HCT116 (cell line): Measurements from ENCODE around the gene RAD23A. TPM values are rescaled to one million over a fixed set of nuclear protein-coding genes. Genes with fewer than 3 reads are reported as not detected.

Experiments used
- ATAC-seq: fragments of 200-7000 bp; cut with Tn5 transposase; 2 replicates; pipeline ENCODE4 v1.9.1; 2020; ENCODE audit warnings: mild to moderate bottlenecking, moderate library complexity
- BruUV-seq: library from RNA; stranded (reverse); fragments of 400-500 nt; replicated peaks from 2 replicates; lab custom pipeline; 2021; lab: Mats Ljungman, UMichigan
- CTCF ChIA-PET: fragments of 300-600 bp; sonication (Branson Sonifier 250); formaldehyde crosslinking; loops from one replicate; lab custom pipeline; 2021; ENCODE audit warnings: antibody characterized with exemption; lab: Charles Lee
- POLR2A ChIA-PET: fragments of 300-600, 350-600 bp; sonication (Branson Sonifier 250); formaldehyde crosslinking; loops from one replicate; lab custom pipeline; 2021; ENCODE audit warnings: antibody characterized with exemption; lab: Charles Lee
- RAD21 ChIA-PET, 2 experiments: fragments of 300-600 bp; sonication (Branson Sonifier 250); formaldehyde crosslinking; loops; one replicate each; lab custom pipeline; 2023; ENCODE audit warnings: low total read pairs in 2 of 2; ENCODE audit not compliant: uncharacterized antibody in 2 of 2, unreplicated experiment in 2 of 2, low non-redundant PET in 1 of 2; lab: Charles Lee
- DNase-seq: peaks from one replicate; pipeline ENCODE4 v3.0.0-alpha.2; 2010; ENCODE audit warnings: low read depth, low spot score
- H2AFZ ChIP-seq: fragments of 200-600 bp; shearing (Covaris generic), sonication (generic); 2 replicates; pipeline ENCODE4 v1.6.1; 2017; ENCODE audit warnings: low read depth, mixed run types, mixed read lengths, antibody characterized with exemption, low read length; ENCODE audit not compliant: poor library complexity, severe bottlenecking
- H3K27ac ChIP-seq: 2 replicates; pipeline ENCODE4 v1.5.1; 2012; ENCODE audit warnings: low read depth, low read length
- H3K27me3 ChIP-seq: fragments of 200-600 bp; sonication (generic); 2 replicates; pipeline ENCODE4 v1.6.1; 2016; ENCODE audit warnings: mixed run types, low read length, mixed read lengths; ENCODE audit not compliant: insufficient read depth
- H3K36me3 ChIP-seq, 2 experiments: fragments of 200-500 bp in 1 of 2; fragments of 200-600 bp in 1 of 2; sonication (Bioruptor generic) in 1 of 2; sonication (generic) in 1 of 2; 2 replicates each; pipeline versions ENCODE4 v1.5.1 to v1.6.1; 2014 to 2016; ENCODE audit warnings: low read length in 2 of 2, inconsistent platforms in 1 of 2, mixed read lengths in 1 of 2, mixed run types in 1 of 2; ENCODE audit not compliant: insufficient read depth in 2 of 2, control insufficient read depth in 1 of 2
- H3K4me1 ChIP-seq, 2 experiments: fragments of 200-600 bp in 1 of 2; sonication (generic) in 1 of 2; 2 replicates each; pipeline versions ENCODE4 v1.5.1 to v1.6.1; 2012 to 2017; ENCODE audit warnings: low read length in 2 of 2, inconsistent platforms in 1 of 2, mild to moderate bottlenecking in 1 of 2, mixed read lengths in 1 of 2, mixed run types in 1 of 2, moderate library complexity in 1 of 2; ENCODE audit not compliant: insufficient read depth in 2 of 2, control insufficient read depth in 1 of 2
- H3K4me2 ChIP-seq: fragments of 200-600 bp; sonication (generic); 2 replicates; pipeline ENCODE4 v1.6.1; 2017; ENCODE audit warnings: mixed run types, low read length, mixed read lengths
- H3K4me3 ChIP-seq, 2 experiments: fragments of 200-600 bp in 1 of 2; sonication (generic) in 1 of 2; replicated peaks in 1 of 2; 2 replicates each; pipeline ENCODE4 v1.5.1; 2011 to 2016; ENCODE audit warnings: low read length in 2 of 2, control low read depth in 1 of 2, low read depth in 1 of 2, mild to moderate bottlenecking in 1 of 2, mixed read lengths in 1 of 2, mixed run types in 1 of 2
- H3K79me2 ChIP-seq: fragments of 200-600 bp; sonication (generic); 2 replicates; pipeline ENCODE4 v1.6.1; 2017; ENCODE audit warnings: mild to moderate bottlenecking, mixed run types, low read length, moderate library complexity, mixed read lengths; ENCODE audit not compliant: insufficient read depth
- H3K9ac ChIP-seq: fragments of 200-600 bp; sonication (generic); 2 replicates; pipeline ENCODE4 v1.6.1; 2016; ENCODE audit warnings: low read length, mixed read lengths
- H3K9me2 ChIP-seq: fragments of 200-600 bp; sonication (generic), shearing (Covaris generic); 2 replicates; pipeline ENCODE4 v1.6.1; 2017; ENCODE audit warnings: mixed run types, mild to moderate bottlenecking, moderate library complexity; ENCODE audit not compliant: insufficient read depth
- H3K9me3 ChIP-seq, 2 experiments: fragments of 200-500 bp in 1 of 2; fragments of 200-600 bp in 1 of 2; sonication (Bioruptor generic) in 1 of 2; sonication (generic) in 1 of 2; 2 replicates each; pipeline ENCODE4 v1.6.1; 2014 to 2017; ENCODE audit warnings: low read length in 2 of 2, mixed read lengths in 2 of 2, inconsistent platforms in 1 of 2, low read depth in 1 of 2, mild to moderate bottlenecking in 1 of 2, mixed run types in 1 of 2, moderate library complexity in 1 of 2; ENCODE audit not compliant: control insufficient read depth in 1 of 2, insufficient read depth in 1 of 2
- H4K20me1 ChIP-seq: fragments of 200-600 bp; sonication (generic), shearing (Covaris generic); 2 replicates; pipeline ENCODE4 v1.6.1; 2017; ENCODE audit warnings: mixed run types, mild to moderate bottlenecking, moderate library complexity; ENCODE audit not compliant: insufficient read depth
- CBX3 ChIP-seq: IDR thresholded peaks from 2 replicates; pipeline ENCODE4 v1.6.1; 2012; ENCODE audit warnings: low read depth
- CTCF ChIP-seq, 3 experiments: fragments of 200-600 bp in 1 of 3; sonication (generic) in 1 of 3; IDR thresholded peaks in 2 of 3; conservative IDR thresholded peaks in 1 of 3; 2 replicates each; pipeline ENCODE4 v1.5.1; 2012 to 2017; ENCODE audit warnings: low read depth in 2 of 3, low read length in 2 of 3, antibody characterized with exemption in 1 of 3, borderline replicate concordance in 1 of 3, control low read depth in 1 of 3, mild to moderate bottlenecking in 1 of 3, mixed read lengths in 1 of 3, mixed run types in 1 of 3, moderate library complexity in 1 of 3; ENCODE audit not compliant: insufficient read depth in 1 of 3
- ELF1 ChIP-seq: IDR thresholded peaks from 2 replicates; pipeline ENCODE4 v1.6.1; 2012; ENCODE audit warnings: low read depth, borderline replicate concordance
- EZH2 ChIP-seq: fragments of 200-600 bp; sonication (generic); IDR thresholded peaks from 2 replicates; pipeline ENCODE4 v1.6.1; 2017; ENCODE audit warnings: antibody characterized with exemption, mixed run types
- POLR2AphosphoS5 ChIP-seq: IDR thresholded peaks from 2 replicates; pipeline ENCODE4 v1.6.1; 2011; ENCODE audit warnings: mild to moderate bottlenecking, low read depth, low read length, moderate library complexity
- intact Hi-C: fragments of 100-400 bp; cut with micrococcal nuclease; formaldehyde crosslinking; loops from 2 replicates; pipeline ENCODE4 v1.10.0; 2022
- total RNA-seq: library from RNA; stranded (reverse); gene quantifications from one replicate; pipeline ENCODE4 v1.2.1, GENCODE V29; 2021; ENCODE audit not compliant: unreplicated experiment

Gene RAD23A
- total RNA-seq, 1 experiment from 2014 or later, result 163 TPM

- TF ChIP-seq CTCF (IDR thresholded peaks at IDR 0.05 in 2 of 3, conservative IDR thresholded peaks at IDR 0.05 in 1 of 3; ENCODE audit: borderline replicate concordance in 1 of 3, insufficient read depth in 1 of 3, low read depth in 2 of 3, low read length in 2 of 3) (no peak), CBX3 (no peak), EZH2 (no peak), POLR2AphosphoS5 (peak; percentile 83)
Observed at GRCh38 chr19:12945479-12946091, at the start of gene RAD23A (continued).

- CTCF ChIA-PET, result no interaction called here
Observed at GRCh38 chr19:12896460-12896859, 49.2 kb upstream of the RAD23A start.

More at GRCh38 chr19:12896460-12896859, 49.2 kb upstream of the RAD23A start:
- Histone ChIP-seq H2AFZ (no peak overlapping the region), H3K79me2 (peaks cover 6% of the 10 kb centered on the region; the same call in 1 of the 2 replicates), H3K9me3 (no peaks in the 10 kb centered on the region), H4K20me1 (no peaks in the 10 kb centered on the region), H3K27me3 (no peaks in the 10 kb centered on the region), H3K4me2 (no peak overlapping the region), H3K27ac (no peak overlapping the region), H3K9ac (no peak overlapping the region), H3K4me1 (peaks cover 5 to 8% of the 10 kb centered on the region in 2 experiments; a peak in 3 of 4 replicates), H3K9me2 (no peaks in the 10 kb centered on the region), H3K4me3 (no peak overlapping the region), H3K36me3 (peaks cover 2 to 8% of the 10 kb centered on the region in 2 experiments; a peak in 3 of 4 replicates)
- no peak for TF ChIP-seq ELF1
- BruUV-seq, result no TSS peak
- ATAC-seq (no peak), DNase-seq (no peak)
- RAD21 ChIA-PET, result no interaction called here
- POLR2A ChIA-PET, result no interaction called here
- intact Hi-C loops, result no loop called here
